Bone marrow (tissue), 2 donors: Measurements from ENCODE around the gene C7orf25.

ENCODE experiments used
- DNase-seq, 2 donors: peaks; one replicate each; lab custom pipeline; 2025; lab: John Stamatoyannopoulos, UW

C7orf25 gene

GRCh38 chr7:42877862-42878261 is 34.0 kb downstream of the C7orf25 start:
- DNase-seq: peak; percentile 13 to 22

GRCh38 chr7:42876182-42877068 is 35.4 kb downstream of the C7orf25 start:
- peak in 1 of 2 donors; percentile 25 for DNase-seq

GRCh38 chr7:42869131-42870020 is 42.5 kb downstream of the C7orf25 start:
- DNase-seq: no peak

GRCh38 chr7:42868480-42868879 is 43.4 kb downstream of the C7orf25 start:
- DNase-seq: no peak
